PFSK-1 (cell line): ENCODE measurements around the gene CDK5R1.

ENCODE experiments used
- POLR2AphosphoS5 ChIP-seq: IDR thresholded peaks from 2 replicates; pipeline ENCODE4 v1.6.1; 2012; ENCODE audit warnings: low read depth, mild to moderate bottlenecking, control low read depth, low read length, moderate library complexity
- REST ChIP-seq, 2 experiments: IDR thresholded peaks; 2 replicates each; pipeline versions ENCODE4 v1.6.1 to v1.8.0; 2011 to 2012; ENCODE audit warnings: low read depth in 2 of 2, low read length in 2 of 2, control low read depth in 1 of 2, inconsistent platforms in 1 of 2, mild to moderate bottlenecking in 1 of 2, moderate library complexity in 1 of 2; ENCODE audit not compliant: insufficient read depth in 1 of 2
- SIN3A ChIP-seq: IDR thresholded peaks from 2 replicates; pipeline ENCODE4 v1.6.1; 2012; ENCODE audit warnings: mild to moderate bottlenecking, low read length, moderate library complexity, borderline replicate concordance; ENCODE audit not compliant: insufficient read depth
- TAF1 ChIP-seq: IDR thresholded peaks from 2 replicates; pipeline ENCODE4 v1.6.1; 2012; ENCODE audit warnings: low read length, control low read depth, borderline replicate concordance; ENCODE audit not compliant: insufficient read depth

DNA sequence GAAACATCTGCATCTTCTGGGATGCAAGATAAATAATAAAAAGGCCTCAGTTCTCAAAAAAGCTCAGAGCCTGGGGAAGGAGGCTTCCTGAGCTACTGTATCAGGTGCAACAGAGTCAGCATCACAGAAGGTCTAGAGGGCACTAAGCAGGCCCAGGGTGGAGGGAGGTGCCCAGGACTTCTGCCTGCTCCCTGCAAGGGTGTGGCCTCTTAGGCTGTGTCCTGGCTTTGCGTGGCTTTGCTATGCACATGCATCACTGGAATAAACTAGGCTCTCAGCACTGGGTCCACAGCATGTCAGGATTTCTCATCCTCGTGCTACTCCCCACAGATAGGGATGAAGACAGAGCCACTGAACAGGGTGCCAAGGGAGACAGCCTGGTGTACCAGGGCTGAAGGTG, 25.5 kb downstream of the CDK5R1 start:
- TF ChIP-seq POLR2AphosphoS5, result no peak
- no peak for TF ChIP-seq REST (IDR thresholded peaks at IDR 0.05; ENCODE audit: insufficient read depth in 1 of 2, low read depth in 2 of 2, low read length in 2 of 2)
- TF ChIP-seq TAF1, result no peak
- TF ChIP-seq SIN3A, result no peak
